ENCODE data around the gene PIEZO2.

The PIEZO2 gene

GRCh38 chr18:10671441-10671840, 477.9 kb downstream of the PIEZO2 start:
- CTCF ChIA-PET = no interaction called here
- POLR2A ChIA-PET = no interaction called here

GRCh38 chr18:10670856-10671255, 478.5 kb downstream of the PIEZO2 start:
- TF ChIP-seq ZNF654 (tag by site-specific recombination; IDR thresholded peaks at IDR 0.05; ENCODE audit: low read depth) = no peak
- TF ChIP-seq ZNF449 (tag by site-specific recombination; IDR thresholded peaks at IDR 0.05) = no peak
- TF ChIP-seq ZNF37A (tag by site-specific recombination; IDR thresholded peaks at IDR 0.05) = no peak
- no peak for TF ChIP-seq AEBP2 (tag by site-specific recombination; IDR thresholded peaks at IDR 0.05; ENCODE audit: borderline replicate concordance)
- no peak for TF ChIP-seq ZNF529 (tag by site-specific recombination; IDR thresholded peaks at IDR 0.05; ENCODE audit: insufficient replicate concordance)

More at GRCh38 chr18:10671441-10671840, 477.9 kb downstream of the PIEZO2 start:
- TF ChIP-seq ZNF211 (tag by site-specific recombination; IDR thresholded peaks at IDR 0.05; ENCODE audit: low read depth) = no peak
- Histone ChIP-seq H3K9me3 (ENCODE audit: control insufficient read depth, insufficient read depth, low read depth, low read length) (no peaks in the 10 kb centered on the region), H3K4me1 (ENCODE audit: control insufficient read depth, insufficient read depth, low read length) (no peaks in the 10 kb centered on the region), H3K36me3 (ENCODE audit: control insufficient read depth in 2 of 2, insufficient read depth in 1 of 2, low read length in 2 of 2) (no peaks in the 10 kb centered on the region), H3K4me3 (ENCODE audit: low read depth, low read length) (no peak overlapping the region), H3K27ac (ENCODE audit: extremely low read depth, low read depth, low read length) (no peak overlapping the region)

GRCh38 chr18:10669441-10670100, 479.8 kb downstream of the PIEZO2 start:
- POLR2A ChIA-PET = no interaction called here
- CTCF ChIA-PET = no interaction called here
- no peaks in the 10 kb centered on the region for H3K4me1 ChIP-seq (ENCODE audit: control insufficient read depth, insufficient read depth, low read length)
- TF ChIP-seq ZNF416 (tag by site-specific recombination; IDR thresholded peaks at IDR 0.05) (no peak), ZSCAN16 (tag by site-specific recombination; IDR thresholded peaks at IDR 0.05) (no peak), ZNF624 (tag by site-specific recombination; IDR thresholded peaks at IDR 0.05) (no peak), ZNF585B (tag by site-specific recombination; IDR thresholded peaks at IDR 0.05) (no peak), ZNF660 (tag by site-specific recombination; IDR thresholded peaks at IDR 0.05) (no peak), ZSCAN30 (tag by site-specific recombination; IDR thresholded peaks at IDR 0.05) (no peak), ZNF514 (tag by site-specific recombination; IDR thresholded peaks at IDR 0.05) (no peak), ZNF292 (tag by site-specific recombination; IDR thresholded peaks at IDR 0.05; ENCODE audit: borderline replicate concordance, low read depth) (no peak), ZNF398 (tag by site-specific recombination; IDR thresholded peaks at IDR 0.05) (no peak), PRDM4 (tag by site-specific recombination; IDR thresholded peaks at IDR 0.05) (no peak), GLI4 (tag by site-specific recombination; IDR thresholded peaks at IDR 0.05) (no peak), ZNF23 (tag by site-specific recombination; IDR thresholded peaks at IDR 0.05; ENCODE audit: borderline replicate concordance) (no peak), ATF2 (tag by site-specific recombination; IDR thresholded peaks at IDR 0.05; ENCODE audit: low read depth) (no peak), ZNF248 (tag by site-specific recombination; IDR thresholded peaks at IDR 0.05) (no peak), TRIM28 (IDR thresholded peaks at IDR 0.05; ENCODE audit: borderline replicate concordance, low read length) (no peak)
- no peak overlapping the region for H3K4me3 ChIP-seq (ENCODE audit: low read depth, low read length)
- no peak overlapping the region for H3K27ac ChIP-seq (ENCODE audit: extremely low read depth, low read depth, low read length)
- no peaks in the 10 kb centered on the region for H3K9me3 ChIP-seq (ENCODE audit: control insufficient read depth, insufficient read depth, low read depth, low read length)
- H3K36me3 ChIP-seq (ENCODE audit: control insufficient read depth in 2 of 2, insufficient read depth in 1 of 2, low read length in 2 of 2) = no peaks in the 10 kb centered on the region

More at GRCh38 chr18:10670856-10671255, 478.5 kb downstream of the PIEZO2 start:
- H3K9me3 ChIP-seq (ENCODE audit: control insufficient read depth, insufficient read depth, low read depth, low read length) = no peaks in the 10 kb centered on the region
- no peaks in the 10 kb centered on the region for H3K4me1 ChIP-seq (ENCODE audit: control insufficient read depth, insufficient read depth, low read length)
- no peaks in the 10 kb centered on the region for H3K36me3 ChIP-seq (ENCODE audit: control insufficient read depth in 2 of 2, insufficient read depth in 1 of 2, low read length in 2 of 2)
- H3K27ac ChIP-seq (ENCODE audit: extremely low read depth, low read depth, low read length) = no peak overlapping the region
- POLR2A ChIA-PET = no interaction called here
- CTCF ChIA-PET = no interaction called here
- no peak overlapping the region for H3K4me3 ChIP-seq (ENCODE audit: low read depth, low read length)
